HG02588 (cell line): ENCODE measurements around the gene ADAMTSL3.
"Not testable (repeated sequence)": the region's sequence is repeated elsewhere in the genome, so short reads cannot be mapped to it uniquely, and the experiment has no call there.

Experiments used
- ATAC-seq: cut with Tn5 transposase; IDR thresholded peaks from one replicate; pipeline ENCODE4 v1.9.1; 2021; ENCODE audit warnings: mild to moderate bottlenecking, moderate library complexity; ENCODE audit not compliant: unreplicated experiment

Gene ADAMTSL3

DNA sequence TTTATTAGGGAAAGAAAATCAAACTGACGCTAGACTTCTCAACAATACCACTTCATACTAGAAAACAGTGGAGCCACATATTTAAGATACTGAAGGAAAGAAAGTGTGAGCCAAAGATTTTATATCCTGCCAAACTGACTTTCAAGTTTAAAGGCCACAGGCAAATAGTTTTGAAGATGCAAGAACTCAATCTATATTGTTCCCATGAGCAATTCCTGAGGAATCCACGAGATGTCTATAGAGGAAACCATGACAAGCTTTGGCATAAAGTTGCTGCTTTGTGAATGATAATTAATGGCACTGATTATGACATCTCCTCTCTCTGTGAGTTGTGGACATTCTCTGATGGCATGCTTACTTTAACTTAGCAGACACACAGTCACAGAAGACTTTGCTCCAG, 305.6 kb downstream of the ADAMTSL3 start:
- ATAC-seq = no peak

DNA sequence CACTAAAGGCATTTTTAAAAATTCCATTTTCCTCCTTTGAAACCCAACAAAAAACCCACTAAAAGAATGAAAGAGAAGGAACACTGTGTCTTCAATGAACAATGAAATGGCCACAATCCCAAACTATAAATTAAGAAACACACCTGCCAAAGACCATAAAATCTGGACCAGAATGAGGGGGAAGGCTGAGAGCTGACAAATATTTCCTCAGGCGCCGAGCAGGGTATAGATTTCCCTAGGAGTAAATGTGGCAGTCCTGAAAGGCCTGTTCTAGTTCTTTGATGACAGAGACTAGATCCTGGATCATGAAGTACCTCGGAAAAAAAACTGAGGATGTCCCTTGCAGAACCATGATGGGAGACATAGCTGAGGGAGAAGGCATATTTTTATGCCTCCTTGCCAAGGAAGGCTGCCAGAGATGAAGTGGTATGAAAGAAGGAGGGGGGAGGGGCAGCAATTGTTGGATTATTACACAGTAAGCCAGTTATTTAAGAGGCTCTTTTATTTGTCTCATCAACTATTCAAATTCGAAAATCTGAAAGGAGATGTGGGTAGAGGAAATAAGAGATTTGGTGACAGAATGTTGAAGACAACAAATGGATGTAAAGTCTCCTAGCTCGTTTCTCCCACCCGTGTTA, 306.4 kb downstream of the ADAMTSL3 start:
- ATAC-seq = no peak

DNA sequence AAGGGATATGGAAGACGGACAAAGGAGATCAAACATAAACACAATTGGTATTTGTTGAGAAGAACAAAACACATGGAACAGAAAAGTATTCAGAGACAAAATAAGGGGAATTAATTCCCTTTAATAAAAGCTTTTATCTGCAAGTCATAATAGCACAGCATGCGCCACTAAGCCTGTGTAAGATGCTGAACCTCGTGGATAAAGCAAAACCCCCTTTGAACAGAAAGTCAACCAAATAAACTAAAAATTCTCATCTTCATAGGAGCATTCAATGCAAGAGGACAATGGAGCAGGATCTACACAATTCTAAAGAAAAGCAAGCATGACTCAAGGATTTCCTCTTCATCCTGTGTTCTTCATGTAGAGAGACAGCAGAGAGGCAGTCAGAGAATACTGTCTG, 307.4 kb downstream of the ADAMTSL3 start:
- no peak for ATAC-seq

DNA sequence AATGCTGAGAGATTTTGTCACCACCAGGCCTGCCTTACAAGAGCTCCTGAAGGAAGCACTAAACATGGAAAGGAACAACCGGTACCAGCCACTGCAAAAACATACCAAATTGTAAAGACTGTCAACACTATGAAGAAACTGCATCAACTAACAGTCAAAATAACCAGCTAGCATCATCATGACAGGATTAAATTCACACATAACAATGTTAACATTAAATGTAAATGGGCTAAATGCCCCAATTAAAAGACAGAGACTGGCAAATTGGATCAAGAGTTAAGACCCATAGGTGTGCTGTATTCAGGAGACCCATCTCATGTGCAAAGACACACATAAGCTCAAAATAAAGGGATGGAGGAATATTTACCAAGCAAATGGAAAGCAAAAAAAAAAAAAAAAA, 311.0 kb downstream of the ADAMTSL3 start:
- ATAC-seq = not testable (repeated sequence)

DNA sequence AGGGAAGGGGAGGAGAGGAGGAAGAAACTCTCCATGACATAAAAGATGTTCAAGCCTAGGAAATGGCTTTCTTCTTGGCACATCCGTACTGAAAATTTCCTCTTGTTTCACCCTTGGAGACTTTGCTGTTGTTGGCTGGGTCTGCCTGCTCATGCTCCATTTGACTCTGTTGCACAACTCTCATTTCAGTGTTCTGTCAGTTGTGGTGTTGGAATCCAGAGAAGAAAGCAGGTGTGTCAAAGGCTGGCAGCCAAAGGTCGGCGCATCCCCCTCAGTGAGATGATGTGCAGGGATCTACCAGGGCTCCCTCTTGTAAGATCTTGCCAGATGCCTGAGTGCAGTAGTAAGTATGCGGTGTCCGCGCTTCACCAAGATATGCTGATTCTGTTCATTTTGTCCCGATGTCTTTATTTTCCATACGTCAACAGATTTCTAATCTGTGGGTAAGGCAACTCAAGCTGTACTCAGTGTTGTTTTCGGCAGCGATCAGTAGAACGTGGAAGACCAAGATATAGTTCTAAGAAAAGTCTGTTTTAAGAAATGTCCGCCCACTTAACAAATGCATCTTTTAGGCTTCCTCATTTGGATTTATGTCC, 316.5 kb downstream of the ADAMTSL3 start:
- no peak for ATAC-seq

DNA sequence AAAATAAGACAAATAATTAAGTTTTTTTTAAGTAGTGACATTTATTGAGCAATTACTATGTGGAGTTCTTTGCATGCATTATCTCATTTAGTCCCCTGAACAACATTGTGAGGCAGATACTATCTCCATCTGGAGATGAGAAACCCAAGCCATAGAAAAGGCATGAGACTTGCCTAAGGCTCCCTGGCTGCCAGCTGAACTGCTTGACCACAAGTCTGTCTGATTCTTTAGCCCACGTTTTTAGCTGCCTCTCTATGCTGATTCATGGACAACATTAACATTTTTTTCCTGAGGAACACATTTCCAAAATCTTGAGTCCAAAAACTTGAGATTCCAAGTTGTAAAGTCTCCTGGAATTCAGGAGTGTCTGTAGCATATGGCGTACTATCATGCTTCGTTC, 318.1 kb downstream of the ADAMTSL3 start:
- no peak for ATAC-seq

DNA sequence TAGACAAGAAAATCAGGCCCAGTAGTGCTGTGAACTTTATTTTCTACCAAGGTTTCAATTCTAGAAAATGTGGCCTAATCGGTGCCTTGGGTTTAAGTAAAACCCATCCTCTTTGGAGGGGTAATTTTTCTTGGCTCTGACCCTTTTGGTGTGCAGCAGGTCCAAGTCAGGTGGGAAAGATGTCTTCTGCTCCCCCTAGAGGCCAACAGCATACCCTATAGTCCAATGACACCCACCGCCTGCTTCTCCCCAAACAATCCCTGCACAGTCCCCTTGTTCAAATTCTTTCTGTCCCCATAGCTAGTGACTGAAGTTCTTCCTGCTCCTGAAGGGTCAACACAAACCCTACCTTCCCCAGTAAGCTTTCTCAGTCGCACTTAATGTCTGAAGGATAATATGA, 319.9 kb downstream of the ADAMTSL3 start:
- ATAC-seq = no peak

DNA sequence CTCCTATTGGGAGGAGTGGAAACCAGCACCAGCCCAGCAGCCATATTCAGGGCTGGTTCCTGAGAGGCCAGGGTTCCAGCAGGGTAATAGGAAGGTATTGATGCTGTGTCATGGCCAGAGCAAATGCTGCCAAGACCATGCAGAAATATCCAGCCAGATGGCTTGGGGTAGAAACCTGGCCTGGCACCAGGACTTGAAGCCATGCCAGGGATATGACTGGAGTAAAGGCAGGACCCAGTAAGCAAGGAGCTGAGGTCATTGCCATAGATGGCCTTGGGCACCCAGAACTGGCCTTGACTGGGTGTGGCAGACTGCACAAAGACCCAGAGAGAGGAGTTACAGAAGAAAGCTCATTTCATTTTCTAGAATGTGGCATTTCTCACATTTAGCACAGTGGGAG, 324.1 kb downstream of the ADAMTSL3 start:
- no peak for ATAC-seq

DNA sequence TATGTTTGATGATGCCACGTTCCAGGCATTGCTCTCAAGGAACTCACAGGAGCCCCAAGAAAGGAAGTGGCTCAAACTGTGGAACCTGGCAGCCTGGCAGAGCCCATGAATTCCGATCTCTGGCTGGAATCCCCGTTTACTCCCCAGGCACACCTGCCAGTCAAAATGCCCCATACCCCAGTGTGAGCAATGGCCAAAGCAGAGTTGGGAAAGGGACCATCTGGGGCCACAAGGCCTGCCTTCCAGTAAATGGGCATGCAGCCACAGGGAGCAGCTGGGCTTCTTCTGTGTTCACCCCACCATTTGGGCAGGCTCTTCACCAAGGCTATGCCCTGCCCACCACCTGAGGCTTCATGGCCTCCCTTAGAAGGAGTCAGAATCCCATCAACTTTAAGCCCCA, 324.7 kb downstream of the ADAMTSL3 start:
- ATAC-seq = no peak

DNA sequence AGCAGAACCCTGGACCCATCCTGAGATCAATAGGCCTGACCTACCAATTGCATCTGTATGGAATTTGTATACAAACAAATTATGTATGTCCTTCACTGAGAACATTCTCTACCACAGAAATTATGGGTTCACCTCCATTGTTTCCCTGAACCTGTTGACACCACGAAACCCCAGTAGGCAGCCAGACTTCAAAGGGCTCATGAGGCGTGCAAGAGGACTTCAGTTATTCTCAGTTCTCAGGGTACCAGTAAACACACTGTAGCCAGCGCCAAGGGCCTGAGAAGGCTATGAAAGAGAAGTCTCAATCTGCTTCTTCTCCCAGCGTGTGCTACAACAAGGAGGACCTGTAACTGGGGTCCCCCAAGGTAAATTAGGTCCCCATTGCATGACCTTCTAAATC, 326.7 kb downstream of the ADAMTSL3 start:
- no peak for ATAC-seq

DNA sequence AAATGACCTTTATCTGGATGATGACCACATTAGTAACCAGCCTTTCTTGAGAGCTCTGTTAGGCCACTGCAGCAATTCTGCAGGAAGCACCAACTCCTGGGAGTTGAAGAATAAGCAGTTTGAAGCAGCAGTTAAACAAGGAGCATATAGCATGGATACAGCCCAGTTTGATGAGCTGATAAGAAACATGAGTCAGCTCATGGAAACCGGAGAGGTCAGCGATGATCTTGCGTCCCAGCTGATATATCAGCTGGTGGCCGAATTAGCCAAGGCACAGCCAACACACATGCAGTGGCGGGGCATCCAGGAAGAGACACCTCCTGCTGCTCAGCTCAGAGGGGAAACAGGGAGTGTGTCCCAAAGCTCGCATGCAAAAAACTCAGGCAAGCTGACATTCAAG, 328.8 kb downstream of the ADAMTSL3 start:
- no peak for ATAC-seq

DNA sequence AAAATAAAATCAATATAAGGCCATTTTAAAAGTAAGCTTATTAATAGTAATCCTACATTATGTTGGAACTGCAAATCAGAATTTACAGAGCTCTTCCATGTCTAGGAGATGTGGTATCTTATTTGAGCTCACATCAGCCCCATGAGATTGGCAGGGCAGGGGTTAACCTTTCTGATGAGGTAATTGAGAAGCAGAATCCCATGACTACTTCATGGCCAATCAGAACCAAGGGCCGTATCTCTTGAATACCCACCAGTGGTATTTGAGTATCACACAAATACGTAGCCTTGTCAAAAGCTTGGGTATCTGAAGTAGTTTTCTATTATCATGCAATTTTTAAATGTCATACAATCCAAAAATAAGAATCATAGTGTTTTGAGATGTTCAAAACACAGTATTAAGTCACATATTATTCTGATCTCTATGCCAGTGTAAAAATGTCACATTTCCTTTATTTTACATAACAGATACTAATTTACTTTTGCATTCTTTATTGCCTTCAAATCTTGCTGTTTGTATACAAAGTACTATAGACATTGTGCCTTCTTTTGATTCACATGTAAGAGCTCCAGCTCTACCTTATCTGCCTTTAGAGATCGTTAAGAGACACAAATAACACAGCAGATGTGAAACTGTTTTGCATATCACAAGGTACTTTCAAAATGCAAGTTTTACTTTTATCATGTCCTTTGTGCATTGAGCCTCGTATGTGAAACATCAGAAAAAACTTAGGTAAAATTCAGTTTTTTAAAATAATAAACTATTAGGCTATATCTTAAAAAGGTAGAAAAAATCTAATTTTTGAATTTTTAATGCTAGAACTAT, 329.9 kb downstream of the ADAMTSL3 start:
- ATAC-seq = peak; percentile 81

DNA sequence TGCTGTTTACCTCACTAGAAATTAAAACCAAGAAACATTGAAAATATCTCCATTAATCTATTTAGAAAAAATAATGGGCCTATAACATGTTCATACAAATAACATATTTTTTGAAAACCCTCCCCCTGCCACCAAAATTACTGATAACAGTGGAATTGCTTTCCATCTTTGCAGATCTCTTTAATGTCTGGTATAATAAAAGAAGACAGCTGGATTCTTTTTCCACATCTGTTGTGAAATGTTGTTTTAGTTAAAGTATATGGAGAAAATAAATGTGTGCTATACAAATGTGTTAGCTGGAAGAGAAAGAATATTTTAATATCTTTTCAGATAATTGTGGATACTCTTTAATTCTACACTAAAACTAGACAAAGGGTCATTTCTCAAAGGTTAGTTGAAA, 330.7 kb downstream of the ADAMTSL3 start:
- ATAC-seq = no peak

DNA sequence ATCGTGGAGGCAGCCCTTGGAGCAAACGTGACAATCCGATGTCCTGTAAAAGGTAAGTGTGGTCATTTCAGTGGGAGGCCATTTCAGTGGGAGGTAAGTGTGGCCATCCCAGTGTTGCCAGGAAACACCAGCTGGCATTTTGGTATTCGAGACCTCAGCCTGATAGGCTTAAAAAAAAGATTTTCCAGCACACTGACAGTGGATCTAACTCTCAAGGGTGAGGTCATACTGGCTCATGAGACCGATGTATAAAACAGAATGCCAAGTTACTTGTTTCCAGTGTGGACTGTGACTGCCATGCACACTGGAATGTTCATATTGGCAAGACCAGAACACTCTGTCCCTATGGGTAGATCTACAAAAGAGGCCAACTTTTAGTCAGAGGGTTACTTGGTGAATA, 337.2 kb downstream of the ADAMTSL3 start:
- ATAC-seq = no peak

DNA sequence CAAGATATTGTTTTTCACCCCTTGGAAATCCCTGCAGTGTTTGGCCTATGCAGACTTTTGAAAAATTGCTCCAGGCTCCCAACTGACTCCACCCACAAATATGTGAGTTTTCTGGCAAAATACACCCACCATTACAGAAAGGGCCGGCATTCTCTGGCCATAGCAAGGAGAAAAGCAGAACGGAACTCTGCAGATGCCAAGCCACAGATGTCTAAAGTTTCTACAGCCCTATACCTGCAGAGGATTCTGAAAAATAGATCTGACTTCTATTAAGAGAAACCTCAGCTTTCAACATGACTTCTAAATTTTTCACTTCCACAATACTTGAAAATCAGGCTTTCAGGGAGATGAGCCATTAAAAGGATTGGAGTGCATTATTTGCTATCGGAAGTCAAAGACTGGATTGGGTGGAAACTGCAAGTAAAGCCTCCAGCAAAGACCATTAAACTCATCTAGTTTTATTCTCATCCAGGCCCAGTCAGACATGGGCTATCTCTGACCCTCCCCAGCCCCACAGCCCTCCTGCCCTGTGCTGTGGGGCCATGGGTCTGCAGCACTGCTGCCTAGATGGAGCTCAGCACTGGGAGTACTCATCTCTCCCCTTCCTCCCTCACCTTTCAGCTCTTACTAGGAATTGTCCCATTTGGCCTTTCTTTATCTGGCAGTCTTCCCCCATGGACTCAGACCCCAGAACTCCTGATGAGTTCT, 338.6 kb downstream of the ADAMTSL3 start:
- ATAC-seq = no peak

DNA sequence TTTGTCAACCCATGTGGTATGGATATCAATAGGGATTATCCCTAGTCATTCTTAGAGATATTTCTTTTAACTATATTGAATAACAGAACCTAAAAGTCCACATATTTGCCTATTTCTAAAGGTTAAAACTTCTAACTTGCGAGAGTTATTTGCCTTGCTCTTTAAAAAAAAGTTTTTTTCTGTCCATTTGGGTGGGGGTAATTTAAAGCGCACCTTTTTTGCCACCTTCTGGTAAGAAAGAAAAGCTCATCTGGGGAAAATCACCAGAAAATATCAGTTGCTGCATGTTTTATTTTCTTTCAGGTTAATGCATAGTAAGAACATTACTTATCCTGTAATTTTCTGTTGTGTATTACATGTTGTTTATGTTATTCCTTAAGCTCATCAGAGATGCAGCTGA, 339.7 kb downstream of the ADAMTSL3 start:
- no peak for ATAC-seq

DNA sequence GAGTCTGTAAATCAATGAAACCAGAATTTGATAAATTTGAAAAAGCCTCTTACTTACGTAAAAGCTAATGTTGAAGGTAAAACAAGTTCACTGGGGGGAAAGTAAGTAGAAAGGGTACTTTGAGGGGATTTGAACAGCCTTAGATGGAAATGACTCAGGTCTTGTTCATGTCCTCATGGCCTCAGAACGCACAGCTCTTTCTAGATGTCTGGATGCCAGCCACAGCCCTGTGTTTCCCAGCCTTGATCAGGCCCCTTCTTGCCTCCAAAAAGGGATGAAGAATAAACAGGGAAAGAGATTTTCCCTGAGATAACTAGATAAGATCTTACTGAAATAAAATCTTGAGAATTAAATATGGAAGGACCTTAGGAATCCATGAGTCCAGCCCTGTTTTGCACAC, 344.6 kb downstream of the ADAMTSL3 start:
- no peak for ATAC-seq

DNA sequence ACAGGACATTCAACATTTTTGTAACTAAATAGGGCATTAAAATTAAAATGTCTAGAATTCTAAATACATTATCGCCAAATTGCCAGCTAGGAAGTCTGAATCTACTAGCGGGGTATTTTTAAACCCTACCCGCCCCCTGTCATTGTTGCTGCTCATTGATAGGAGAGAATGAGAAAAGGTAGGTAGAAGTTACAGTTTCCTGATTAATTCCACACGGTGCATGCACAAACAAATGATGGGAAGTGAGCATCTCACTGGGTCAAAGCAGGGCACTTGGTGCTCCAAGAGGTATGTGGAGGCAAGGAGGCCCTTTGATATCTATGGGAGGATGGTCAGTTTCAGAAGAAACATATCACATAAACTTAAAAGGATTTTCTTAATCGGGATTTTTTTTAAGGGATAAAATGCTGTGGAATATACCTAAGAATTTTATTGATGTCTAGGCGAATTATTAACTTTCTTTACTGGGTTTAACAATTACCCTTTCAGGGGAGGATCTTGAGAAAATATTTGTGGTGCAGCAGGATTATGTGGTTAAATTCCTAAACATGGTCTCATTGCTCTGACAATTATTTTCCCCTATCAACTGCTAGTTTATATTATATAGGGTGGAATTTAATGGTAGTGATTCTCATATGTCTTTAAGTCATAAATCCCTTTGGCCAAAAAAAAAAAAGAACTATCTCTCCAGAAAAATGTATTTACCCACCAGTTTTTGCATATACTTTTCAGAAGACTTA, 345.6 kb downstream of the ADAMTSL3 start:
- ATAC-seq = no peak

DNA sequence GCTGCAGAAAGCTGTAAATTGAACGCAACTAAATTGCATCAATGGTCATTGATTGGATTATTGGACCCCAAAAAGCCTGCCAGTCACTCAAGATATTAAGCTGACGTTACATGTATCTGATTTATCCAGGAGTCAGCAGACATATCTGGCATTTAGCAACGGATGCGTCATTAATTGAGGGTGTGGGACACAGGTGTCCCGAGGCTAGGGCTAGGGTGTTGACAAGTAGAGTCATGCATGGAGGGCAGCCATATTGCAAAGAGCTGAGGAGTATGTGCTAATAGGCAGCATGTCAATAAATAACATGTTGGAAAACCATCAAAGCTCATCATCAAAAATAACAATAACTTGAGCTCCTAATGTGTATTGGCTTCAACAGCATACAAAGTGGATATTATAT, 347.1 kb downstream of the ADAMTSL3 start:
- no peak for ATAC-seq

DNA sequence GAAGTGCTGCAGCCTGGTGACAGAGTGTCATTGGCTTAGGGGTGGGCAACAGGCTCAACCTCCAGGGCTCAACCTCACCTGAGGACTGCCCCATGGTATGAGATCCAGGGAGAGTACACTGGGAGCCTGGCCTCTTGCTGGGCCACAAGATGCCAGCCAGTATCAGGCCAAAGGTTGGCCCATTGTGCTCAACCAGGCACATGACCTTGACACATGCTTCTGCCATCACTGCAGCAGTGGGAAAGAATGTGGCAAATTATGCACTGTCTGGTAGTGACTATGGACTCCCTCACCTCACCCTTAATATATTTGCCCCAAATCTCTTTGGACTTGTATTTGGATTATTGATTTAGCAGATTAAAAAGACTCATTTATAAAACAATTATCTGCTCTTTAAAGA, 347.7 kb downstream of the ADAMTSL3 start:
- ATAC-seq = no peak
